Activated naive CD8-positive, alpha-beta T cell treated with anti-CD3 and anti-CD28 coated beads, Interleukin-2, amount 50 U/mL, for 16 hours (primary cell): ENCODE data around the gene SYNDIG1L.

Experiments
- DNase-seq: peaks from one replicate; pipeline ENCODE4 v3.0.0-alpha.2; 2020; ENCODE audit warnings: low read depth, low spot score

Gene SYNDIG1L

GRCh38 chr14:74362361-74362915 lies 63.6 kb downstream of the SYNDIG1L start:
- peak; percentile 32 for DNase-seq

- DNase-seq, result no peak
Observed at GRCh38 chr14:74360163-74360562, 65.8 kb downstream of the SYNDIG1L start.

- no peak for DNase-seq
Observed at GRCh38 chr14:74358176-74358829, 67.7 kb downstream of the SYNDIG1L start.

- DNase-seq, result no peak
Observed at GRCh38 chr14:74357585-74357984, 68.4 kb downstream of the SYNDIG1L start.

- DNase-seq, result no peak
Observed at GRCh38 chr14:74356892-74357575, 69.0 kb downstream of the SYNDIG1L start.
